Prostate gland (tissue), 2 donors: ENCODE results near the gene MAML3. TPM values are rescaled to one million over a fixed set of nuclear protein-coding genes. Genes with fewer than 3 reads are reported as not detected.

ENCODE experiments used
- DNase-seq: peaks from one replicate; pipeline ENCODE4 v3.0.0-alpha.2; 2019; ENCODE audit warnings: low spot score
- H3K27ac ChIP-seq, 2 donors: fragments of 200-600 bp; sonication (generic); 2 replicates each; pipeline ENCODE4 v1.5.1; 2017 to 2019
- H3K27me3 ChIP-seq: fragments of 200-600 bp; sonication (generic); replicated peaks from 2 replicates; pipeline ENCODE4 v1.5.1; 2019; ENCODE audit not compliant: insufficient read depth
- H3K36me3 ChIP-seq, 2 donors: fragments of 200-600 bp; sonication (generic); 1 replicate in 1 of 2; 2 replicates in 1 of 2; pipeline versions ENCODE4 v1.5.1 to v1.8.1; 2017 to 2019
- H3K4me1 ChIP-seq: fragments of 200-600 bp; sonication (generic); replicated peaks from 2 replicates; pipeline ENCODE4 v1.5.1; 2019
- H3K4me3 ChIP-seq, 2 donors: fragments of 200-600 bp; sonication (generic); 2 replicates each; pipeline ENCODE4 v1.5.1; 2017 to 2019
- H3K9me3 ChIP-seq: fragments of 200-600 bp; sonication (generic); 2 replicates; pipeline ENCODE4 v1.5.1; 2017
- POLR2A ChIP-seq: fragments of 450-650 bp; IDR thresholded peaks from one replicate; pipeline ENCODE4 v1.6.1; 2016; ENCODE audit warnings: antibody characterized with exemption, mild to moderate bottlenecking
- POLR2AphosphoS5 ChIP-seq: sonication (generic); formaldehyde crosslinking; IDR thresholded peaks from one replicate; pipeline ENCODE4 v1.6.1; 2017; ENCODE audit warnings: antibody characterized with exemption
- WGBS: methylation state at CpG from one replicate; pipeline ENCODE4 v1.1.5; 2018; 5-methylcytosine and 5-hydroxymethylcytosine counted together
- intact Hi-C: fragments of 100-400 bp; cut with DNase I; formaldehyde crosslinking; loops from one replicate; pipeline ENCODE4 v1.14.2; 2022
- total RNA-seq, 2 donors: library from RNA; depleted of rRNA; stranded (reverse); fragments of >200 nt; gene quantifications; one replicate each; pipeline ENCODE4 v1.1.0, GENCODE V29; 2016
- TF ChIP-seq, protein P1 (sequence below), 4 experiments: fragments of 200-600 bp in 2 of 4; fragments of 450-650 bp in 2 of 4; sonication (generic) in 2 of 4; IDR thresholded peaks; 1 replicate in 3 of 4; 2 replicates in 1 of 4; pipeline ENCODE4 v1.5.1; 2016 to 2019; ENCODE audit warnings: antibody characterized with exemption in 4 of 4, mild to moderate bottlenecking in 2 of 4, moderate library complexity in 2 of 4

Gene MAML3
- total RNA-seq, 2 donors from 2014 or later = 15.0 to 30.6 TPM

DNA sequence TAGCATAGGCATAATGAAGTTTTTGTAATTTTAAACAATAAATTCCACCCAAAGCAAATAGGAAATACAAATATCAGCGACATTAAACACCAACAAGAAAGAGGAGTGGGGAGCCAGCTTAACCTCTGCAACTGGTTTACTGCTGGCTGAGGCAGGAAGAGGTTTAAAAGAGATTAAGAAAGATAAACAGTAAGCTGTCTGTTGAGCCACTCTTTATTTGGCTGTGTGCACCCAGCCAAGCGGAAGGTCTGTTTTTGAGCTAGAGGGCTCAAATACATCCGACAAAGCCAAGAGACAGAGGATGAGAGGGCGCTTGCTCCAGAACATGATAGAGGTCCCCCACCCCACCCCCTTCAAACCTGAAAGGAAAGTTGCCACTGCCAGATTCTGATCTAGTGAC, 297.0 kb downstream of the MAML3 start:
- DNase-seq = peak; percentile 41
- no peak overlapping the region for H3K27ac ChIP-seq
- H3K27me3 ChIP-seq = no peaks in the 10 kb centered on the region
- no peaks in the 10 kb centered on the region for H3K36me3 ChIP-seq
- intact Hi-C loops = no loop called here
- peaks cover 4% of the 10 kb centered on the region for H3K4me1 ChIP-seq
- 15% methylated on average over 4 of the region's 4 CpGs for WGBS
- TF ChIP-seq POLR2A (no peak), POLR2AphosphoS5 (peak; percentile 71)
- H3K4me3 ChIP-seq = no peak overlapping the region
- no peaks in the 10 kb centered on the region for H3K9me3 ChIP-seq

DNA sequence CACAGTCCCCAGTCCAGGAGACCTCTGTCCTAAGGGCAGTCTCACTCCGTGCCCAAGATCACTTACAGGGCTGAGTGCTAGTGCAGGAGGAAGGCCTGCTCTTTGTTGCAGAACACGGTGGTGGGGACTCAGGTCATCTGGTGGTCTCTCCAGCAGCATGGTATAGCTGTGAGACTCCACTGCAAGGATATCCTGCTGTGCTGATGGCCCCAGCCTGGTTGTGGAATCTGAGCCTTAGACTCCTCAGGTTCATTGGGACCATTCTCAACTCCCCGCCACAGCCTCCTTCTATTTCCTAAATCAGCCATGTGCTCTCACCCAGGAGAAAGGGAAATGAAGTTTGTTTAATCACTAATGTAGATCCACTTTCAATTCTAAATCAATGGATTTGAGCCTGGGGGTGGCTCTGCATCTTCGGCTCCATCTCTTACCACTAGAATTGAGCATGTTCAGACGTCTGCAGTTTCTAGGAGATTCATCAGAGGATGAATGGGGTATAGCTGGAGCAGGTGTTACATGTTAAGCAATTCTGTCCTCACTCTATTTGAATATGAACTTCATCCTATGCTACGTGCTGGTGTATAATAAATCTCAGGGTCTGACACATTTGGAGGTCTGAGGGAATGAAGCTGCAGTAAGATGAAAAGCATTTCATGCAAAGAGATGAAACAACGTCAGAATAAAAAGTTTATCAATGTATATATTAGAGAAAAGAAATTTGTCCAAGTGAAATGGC, 299.1 kb downstream of the MAML3 start:
- H3K9me3 ChIP-seq = no peaks in the 10 kb centered on the region
- H3K27me3 ChIP-seq = no peaks in the 10 kb centered on the region
- H3K27ac ChIP-seq = no peak overlapping the region
- peaks cover 4% of the 10 kb centered on the region for H3K4me1 ChIP-seq
- no peak for TF ChIP-seq POLR2A
- TF ChIP-seq, protein P1, sequence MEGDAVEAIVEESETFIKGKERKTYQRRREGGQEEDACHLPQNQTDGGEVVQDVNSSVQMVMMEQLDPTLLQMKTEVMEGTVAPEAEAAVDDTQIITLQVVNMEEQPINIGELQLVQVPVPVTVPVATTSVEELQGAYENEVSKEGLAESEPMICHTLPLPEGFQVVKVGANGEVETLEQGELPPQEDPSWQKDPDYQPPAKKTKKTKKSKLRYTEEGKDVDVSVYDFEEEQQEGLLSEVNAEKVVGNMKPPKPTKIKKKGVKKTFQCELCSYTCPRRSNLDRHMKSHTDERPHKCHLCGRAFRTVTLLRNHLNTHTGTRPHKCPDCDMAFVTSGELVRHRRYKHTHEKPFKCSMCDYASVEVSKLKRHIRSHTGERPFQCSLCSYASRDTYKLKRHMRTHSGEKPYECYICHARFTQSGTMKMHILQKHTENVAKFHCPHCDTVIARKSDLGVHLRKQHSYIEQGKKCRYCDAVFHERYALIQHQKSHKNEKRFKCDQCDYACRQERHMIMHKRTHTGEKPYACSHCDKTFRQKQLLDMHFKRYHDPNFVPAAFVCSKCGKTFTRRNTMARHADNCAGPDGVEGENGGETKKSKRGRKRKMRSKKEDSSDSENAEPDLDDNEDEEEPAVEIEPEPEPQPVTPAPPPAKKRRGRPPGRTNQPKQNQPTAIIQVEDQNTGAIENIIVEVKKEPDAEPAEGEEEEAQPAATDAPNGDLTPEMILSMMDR (IDR thresholded peaks at IDR 0.05) = no peak
- no peak for TF ChIP-seq POLR2AphosphoS5
- intact Hi-C loops = no loop called here
- no peak for DNase-seq
- H3K4me3 ChIP-seq = no peak overlapping the region
- H3K36me3 ChIP-seq = no peaks in the 10 kb centered on the region
- WGBS = 89% methylated on average over 7 of the region's 7 CpGs

DNA sequence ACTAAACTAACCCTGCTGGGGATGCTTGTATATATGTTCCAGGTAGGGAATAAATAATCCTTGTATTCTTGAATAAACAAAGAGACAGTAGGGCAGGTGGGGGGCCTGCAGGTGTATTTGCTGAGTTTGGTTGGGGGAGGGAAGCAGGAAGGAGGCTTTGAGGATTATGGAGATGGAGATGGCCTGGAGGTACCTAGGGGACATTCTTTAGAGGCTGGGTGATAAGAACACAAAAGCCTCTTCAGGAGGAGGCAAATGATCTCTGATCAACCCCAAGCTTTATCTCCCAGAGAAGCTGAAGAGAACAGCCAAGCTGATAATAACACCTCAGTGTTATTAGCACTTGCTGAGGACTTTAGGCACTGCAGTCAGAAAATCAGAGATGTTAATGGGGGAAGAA, 300.7 kb downstream of the MAML3 start:
- H3K27me3 ChIP-seq = no peaks in the 10 kb centered on the region
- H3K9me3 ChIP-seq = no peaks in the 10 kb centered on the region
- no peak overlapping the region for H3K4me3 ChIP-seq
- intact Hi-C loops = no loop called here
- TF ChIP-seq, protein P1 (IDR thresholded peaks at IDR 0.05) = no peak
- TF ChIP-seq POLR2A = no peak
- no peak for TF ChIP-seq POLR2AphosphoS5
- peaks cover 4% of the 10 kb centered on the region for H3K4me1 ChIP-seq
- no peak for DNase-seq
- H3K36me3 ChIP-seq = no peaks in the 10 kb centered on the region
- H3K27ac ChIP-seq = no peak overlapping the region

DNA sequence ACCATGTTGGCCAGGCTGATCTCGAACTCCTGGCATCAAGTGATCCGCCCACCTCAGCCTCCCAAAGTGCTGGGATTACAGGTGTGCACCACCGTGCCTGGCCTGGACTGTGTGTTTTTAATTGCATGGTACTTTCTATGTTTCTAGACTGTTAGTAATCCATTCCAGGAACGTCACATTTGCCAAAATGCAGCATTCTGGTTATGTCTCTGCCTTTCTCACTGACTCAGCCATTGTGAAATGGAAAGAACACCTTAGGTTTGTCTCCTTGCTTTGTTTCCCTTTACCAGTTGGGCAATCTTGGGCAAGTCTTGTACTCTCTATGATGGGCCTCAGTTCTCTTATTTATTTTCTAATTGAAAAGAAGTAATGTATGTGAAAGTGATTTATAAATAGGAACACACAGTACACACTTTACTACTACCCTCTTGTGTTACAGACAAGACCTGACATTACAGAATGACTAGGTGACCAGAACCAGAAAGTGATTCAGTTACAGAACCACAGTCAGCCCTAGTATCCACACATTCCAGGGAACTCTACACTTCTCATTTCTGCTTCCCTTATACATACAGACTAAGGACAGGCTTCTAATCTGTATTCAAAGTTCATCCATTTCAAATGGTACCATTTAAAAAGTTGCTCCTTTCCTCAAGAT, 301.2 kb downstream of the MAML3 start:
- Histone ChIP-seq H3K27ac (no peak overlapping the region), H3K36me3 (no peaks in the 10 kb centered on the region), H3K9me3 (no peaks in the 10 kb centered on the region), H3K4me3 (no peak overlapping the region), H3K4me1 (peaks cover 4% of the 10 kb centered on the region), H3K27me3 (no peaks in the 10 kb centered on the region)
- 85% methylated on average over 4 of the region's 4 CpGs for WGBS
- intact Hi-C loops = no loop called here
- no peak for DNase-seq
- TF ChIP-seq POLR2A (no peak), POLR2AphosphoS5 (no peak)
- TF ChIP-seq, protein P1 (IDR thresholded peaks at IDR 0.05) = no peak

- Histone ChIP-seq H3K27me3 (no peaks in the 10 kb centered on the region), H3K27ac (no peak overlapping the region), H3K4me3 (no peak overlapping the region), H3K4me1 (peaks cover 3% of the 10 kb centered on the region), H3K9me3 (no peaks in the 10 kb centered on the region), H3K36me3 (no peaks in the 10 kb centered on the region)
- DNase-seq = no peak
- WGBS = 83% methylated on average over 4 of the region's 4 CpGs
- TF ChIP-seq, protein P1 (IDR thresholded peaks at IDR 0.05) = no peak
- TF ChIP-seq POLR2A (no peak), POLR2AphosphoS5 (no peak)
- intact Hi-C loops = no loop called here
Observed at GRCh38 chr4:139851639-139852038, 302.3 kb downstream of the MAML3 start.
